ENCODE measurements around the gene NSUN5. TPM values are rescaled to one million over a fixed set of nuclear protein-coding genes. Genes with fewer than 3 reads are reported as not detected.

Gene NSUN5
- total and polyA plus RNA-seq, 2 experiments from 2014 or later = 65.6 to 73.4 TPM

DNA sequence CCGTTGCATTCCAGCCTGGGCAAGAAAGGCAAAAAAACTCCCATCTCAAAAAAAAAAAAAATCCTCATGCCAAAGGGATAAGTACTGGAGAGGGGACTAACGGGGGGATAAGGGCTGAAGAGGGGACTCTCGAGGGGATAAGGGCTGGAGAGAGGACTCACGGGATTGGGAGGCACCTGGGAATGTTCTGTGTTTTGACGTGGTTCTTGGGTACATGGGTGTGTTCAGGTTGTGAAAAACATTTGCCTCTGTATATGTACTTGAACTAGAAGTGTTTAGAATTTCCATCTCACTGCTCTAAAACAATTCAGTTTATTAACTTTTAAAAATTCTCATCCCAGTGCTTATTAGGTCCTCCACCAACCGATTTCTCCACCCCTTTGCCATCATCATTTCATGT lies 23.8 kb upstream of the NSUN5 start:
- Mint-ChIP-seq H3K4me1 (peaks cover 19% of the 10 kb centered on the region), H3K4me3 (no peak overlapping the region), H3K36me3 (ENCODE audit: low read depth) (no peaks in the 10 kb centered on the region), H3K9me3 (no peaks in the 10 kb centered on the region), H3K27ac (no peak overlapping the region), H3K27me3 (ENCODE audit: insufficient read depth, low read depth, poor library complexity) (peaks cover 11% of the 10 kb centered on the region)
- H3K4me1 ChIP-seq (ENCODE audit: insufficient read depth) = 0 out of 2 replicates have a peak, but pooled peaks cover 5% of the 10 kb centered on the region
- H3K9me2 ChIP-seq (ENCODE audit: insufficient read depth) = no peaks in the 10 kb centered on the region
- H2AFZ ChIP-seq = no peak overlapping the region; the same call in 1 of the 2 replicates
- no peaks in the 10 kb centered on the region for H3K36me3 ChIP-seq (ENCODE audit: insufficient read depth)
- no peaks in the 10 kb centered on the region for H3F3A ChIP-seq (replicated peaks; ENCODE audit: low read depth)
- no peak overlapping the region for H3K27ac ChIP-seq (ENCODE audit: low read depth)
- H3K4me3 ChIP-seq = no peak overlapping the region
- DNase-seq (ENCODE audit: low spot score) (no peak), ATAC-seq (no peak)
- TF ChIP-seq ZNF331 (CRISPR knock-in tag; IDR thresholded peaks at IDR 0.05; ENCODE audit: low read depth) = no peak
- TF ChIP-seq, protein P1, sequence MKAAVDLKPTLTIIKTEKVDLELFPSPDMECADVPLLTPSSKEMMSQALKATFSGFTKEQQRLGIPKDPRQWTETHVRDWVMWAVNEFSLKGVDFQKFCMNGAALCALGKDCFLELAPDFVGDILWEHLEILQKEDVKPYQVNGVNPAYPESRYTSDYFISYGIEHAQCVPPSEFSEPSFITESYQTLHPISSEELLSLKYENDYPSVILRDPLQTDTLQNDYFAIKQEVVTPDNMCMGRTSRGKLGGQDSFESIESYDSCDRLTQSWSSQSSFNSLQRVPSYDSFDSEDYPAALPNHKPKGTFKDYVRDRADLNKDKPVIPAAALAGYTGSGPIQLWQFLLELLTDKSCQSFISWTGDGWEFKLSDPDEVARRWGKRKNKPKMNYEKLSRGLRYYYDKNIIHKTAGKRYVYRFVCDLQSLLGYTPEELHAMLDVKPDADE (IDR thresholded peaks at IDR 0.05) = no peak
- H4K20me1 ChIP-seq (replicated peaks; ENCODE audit: insufficient read depth) = no peaks in the 10 kb centered on the region
- no peak overlapping the region for H3K4me2 ChIP-seq
- H3K27me3 ChIP-seq (ENCODE audit: insufficient read depth) = no peaks in the 10 kb centered on the region
- H3K79me2 ChIP-seq (replicated peaks; ENCODE audit: insufficient read depth) = no peaks in the 10 kb centered on the region

DNA sequence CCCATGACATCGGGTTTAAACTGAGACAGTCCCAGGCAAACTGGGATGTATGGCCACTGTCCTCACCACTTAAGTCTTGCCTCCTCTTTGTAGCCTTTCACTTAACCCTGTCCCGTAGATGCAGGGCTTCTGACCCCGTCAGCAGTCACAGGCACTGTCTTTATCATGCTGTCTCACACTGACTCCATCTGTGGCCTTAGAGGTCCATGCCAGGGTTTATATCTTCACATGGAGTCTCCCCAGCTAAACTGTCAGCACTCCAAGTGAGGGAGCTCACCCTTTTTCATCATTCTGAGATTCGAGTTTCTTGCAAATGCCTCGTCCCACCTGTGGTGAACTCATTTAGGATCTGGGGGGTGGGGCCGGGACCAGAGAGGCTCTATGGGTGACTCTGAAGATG lies 22.1 kb upstream of the NSUN5 start:
- Histone ChIP-seq H3K4me1 (ENCODE audit: insufficient read depth) (0 out of 2 replicates have a peak, but pooled peaks cover 5% of the 10 kb centered on the region), H4K20me1 (replicated peaks; ENCODE audit: insufficient read depth) (no peaks in the 10 kb centered on the region), H3K27ac (ENCODE audit: low read depth) (no peak overlapping the region), H3K36me3 (ENCODE audit: insufficient read depth) (no peaks in the 10 kb centered on the region), H3K4me2 (no peak overlapping the region), H2AFZ (peak overlapping the region; percentile 82), H3K4me3 (no peak overlapping the region), H3K79me2 (replicated peaks; ENCODE audit: insufficient read depth) (no peaks in the 10 kb centered on the region), H3K9me2 (ENCODE audit: insufficient read depth) (no peaks in the 10 kb centered on the region), H3K27me3 (ENCODE audit: insufficient read depth) (no peaks in the 10 kb centered on the region), H3F3A (replicated peaks; ENCODE audit: low read depth) (no peaks in the 10 kb centered on the region)
- Mint-ChIP-seq H3K4me1 (peaks cover 19% of the 10 kb centered on the region), H3K36me3 (ENCODE audit: low read depth) (no peaks in the 10 kb centered on the region), H3K27me3 (ENCODE audit: insufficient read depth, low read depth, poor library complexity) (peaks cover 11% of the 10 kb centered on the region), H3K4me3 (no peak overlapping the region), H3K9me3 (no peaks in the 10 kb centered on the region), H3K27ac (no peak overlapping the region)
- peak; percentile 52 for ATAC-seq
- DNase-seq (ENCODE audit: low spot score) = no peak
- TF ChIP-seq, protein P2, sequence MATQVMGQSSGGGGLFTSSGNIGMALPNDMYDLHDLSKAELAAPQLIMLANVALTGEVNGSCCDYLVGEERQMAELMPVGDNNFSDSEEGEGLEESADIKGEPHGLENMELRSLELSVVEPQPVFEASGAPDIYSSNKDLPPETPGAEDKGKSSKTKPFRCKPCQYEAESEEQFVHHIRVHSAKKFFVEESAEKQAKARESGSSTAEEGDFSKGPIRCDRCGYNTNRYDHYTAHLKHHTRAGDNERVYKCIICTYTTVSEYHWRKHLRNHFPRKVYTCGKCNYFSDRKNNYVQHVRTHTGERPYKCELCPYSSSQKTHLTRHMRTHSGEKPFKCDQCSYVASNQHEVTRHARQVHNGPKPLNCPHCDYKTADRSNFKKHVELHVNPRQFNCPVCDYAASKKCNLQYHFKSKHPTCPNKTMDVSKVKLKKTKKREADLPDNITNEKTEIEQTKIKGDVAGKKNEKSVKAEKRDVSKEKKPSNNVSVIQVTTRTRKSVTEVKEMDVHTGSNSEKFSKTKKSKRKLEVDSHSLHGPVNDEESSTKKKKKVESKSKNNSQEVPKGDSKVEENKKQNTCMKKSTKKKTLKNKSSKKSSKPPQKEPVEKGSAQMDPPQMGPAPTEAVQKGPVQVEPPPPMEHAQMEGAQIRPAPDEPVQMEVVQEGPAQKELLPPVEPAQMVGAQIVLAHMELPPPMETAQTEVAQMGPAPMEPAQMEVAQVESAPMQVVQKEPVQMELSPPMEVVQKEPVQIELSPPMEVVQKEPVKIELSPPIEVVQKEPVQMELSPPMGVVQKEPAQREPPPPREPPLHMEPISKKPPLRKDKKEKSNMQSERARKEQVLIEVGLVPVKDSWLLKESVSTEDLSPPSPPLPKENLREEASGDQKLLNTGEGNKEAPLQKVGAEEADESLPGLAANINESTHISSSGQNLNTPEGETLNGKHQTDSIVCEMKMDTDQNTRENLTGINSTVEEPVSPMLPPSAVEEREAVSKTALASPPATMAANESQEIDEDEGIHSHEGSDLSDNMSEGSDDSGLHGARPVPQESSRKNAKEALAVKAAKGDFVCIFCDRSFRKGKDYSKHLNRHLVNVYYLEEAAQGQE (IDR thresholded peaks at IDR 0.05; ENCODE audit: unreplicated experiment) = no peak
- TF ChIP-seq STAT1 (IDR thresholded peaks at IDR 0.05; ENCODE audit: unreplicated experiment) = no peak
- no peak for TF ChIP-seq JUNB (IDR thresholded peaks at IDR 0.05; ENCODE audit: unreplicated experiment)
- TF ChIP-seq, protein P3, sequence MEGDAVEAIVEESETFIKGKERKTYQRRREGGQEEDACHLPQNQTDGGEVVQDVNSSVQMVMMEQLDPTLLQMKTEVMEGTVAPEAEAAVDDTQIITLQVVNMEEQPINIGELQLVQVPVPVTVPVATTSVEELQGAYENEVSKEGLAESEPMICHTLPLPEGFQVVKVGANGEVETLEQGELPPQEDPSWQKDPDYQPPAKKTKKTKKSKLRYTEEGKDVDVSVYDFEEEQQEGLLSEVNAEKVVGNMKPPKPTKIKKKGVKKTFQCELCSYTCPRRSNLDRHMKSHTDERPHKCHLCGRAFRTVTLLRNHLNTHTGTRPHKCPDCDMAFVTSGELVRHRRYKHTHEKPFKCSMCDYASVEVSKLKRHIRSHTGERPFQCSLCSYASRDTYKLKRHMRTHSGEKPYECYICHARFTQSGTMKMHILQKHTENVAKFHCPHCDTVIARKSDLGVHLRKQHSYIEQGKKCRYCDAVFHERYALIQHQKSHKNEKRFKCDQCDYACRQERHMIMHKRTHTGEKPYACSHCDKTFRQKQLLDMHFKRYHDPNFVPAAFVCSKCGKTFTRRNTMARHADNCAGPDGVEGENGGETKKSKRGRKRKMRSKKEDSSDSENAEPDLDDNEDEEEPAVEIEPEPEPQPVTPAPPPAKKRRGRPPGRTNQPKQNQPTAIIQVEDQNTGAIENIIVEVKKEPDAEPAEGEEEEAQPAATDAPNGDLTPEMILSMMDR (conservative IDR thresholded peaks at IDR 0.05; ENCODE audit: low read depth in 2 of 2) = no peak
- TF ChIP-seq, protein P4, sequence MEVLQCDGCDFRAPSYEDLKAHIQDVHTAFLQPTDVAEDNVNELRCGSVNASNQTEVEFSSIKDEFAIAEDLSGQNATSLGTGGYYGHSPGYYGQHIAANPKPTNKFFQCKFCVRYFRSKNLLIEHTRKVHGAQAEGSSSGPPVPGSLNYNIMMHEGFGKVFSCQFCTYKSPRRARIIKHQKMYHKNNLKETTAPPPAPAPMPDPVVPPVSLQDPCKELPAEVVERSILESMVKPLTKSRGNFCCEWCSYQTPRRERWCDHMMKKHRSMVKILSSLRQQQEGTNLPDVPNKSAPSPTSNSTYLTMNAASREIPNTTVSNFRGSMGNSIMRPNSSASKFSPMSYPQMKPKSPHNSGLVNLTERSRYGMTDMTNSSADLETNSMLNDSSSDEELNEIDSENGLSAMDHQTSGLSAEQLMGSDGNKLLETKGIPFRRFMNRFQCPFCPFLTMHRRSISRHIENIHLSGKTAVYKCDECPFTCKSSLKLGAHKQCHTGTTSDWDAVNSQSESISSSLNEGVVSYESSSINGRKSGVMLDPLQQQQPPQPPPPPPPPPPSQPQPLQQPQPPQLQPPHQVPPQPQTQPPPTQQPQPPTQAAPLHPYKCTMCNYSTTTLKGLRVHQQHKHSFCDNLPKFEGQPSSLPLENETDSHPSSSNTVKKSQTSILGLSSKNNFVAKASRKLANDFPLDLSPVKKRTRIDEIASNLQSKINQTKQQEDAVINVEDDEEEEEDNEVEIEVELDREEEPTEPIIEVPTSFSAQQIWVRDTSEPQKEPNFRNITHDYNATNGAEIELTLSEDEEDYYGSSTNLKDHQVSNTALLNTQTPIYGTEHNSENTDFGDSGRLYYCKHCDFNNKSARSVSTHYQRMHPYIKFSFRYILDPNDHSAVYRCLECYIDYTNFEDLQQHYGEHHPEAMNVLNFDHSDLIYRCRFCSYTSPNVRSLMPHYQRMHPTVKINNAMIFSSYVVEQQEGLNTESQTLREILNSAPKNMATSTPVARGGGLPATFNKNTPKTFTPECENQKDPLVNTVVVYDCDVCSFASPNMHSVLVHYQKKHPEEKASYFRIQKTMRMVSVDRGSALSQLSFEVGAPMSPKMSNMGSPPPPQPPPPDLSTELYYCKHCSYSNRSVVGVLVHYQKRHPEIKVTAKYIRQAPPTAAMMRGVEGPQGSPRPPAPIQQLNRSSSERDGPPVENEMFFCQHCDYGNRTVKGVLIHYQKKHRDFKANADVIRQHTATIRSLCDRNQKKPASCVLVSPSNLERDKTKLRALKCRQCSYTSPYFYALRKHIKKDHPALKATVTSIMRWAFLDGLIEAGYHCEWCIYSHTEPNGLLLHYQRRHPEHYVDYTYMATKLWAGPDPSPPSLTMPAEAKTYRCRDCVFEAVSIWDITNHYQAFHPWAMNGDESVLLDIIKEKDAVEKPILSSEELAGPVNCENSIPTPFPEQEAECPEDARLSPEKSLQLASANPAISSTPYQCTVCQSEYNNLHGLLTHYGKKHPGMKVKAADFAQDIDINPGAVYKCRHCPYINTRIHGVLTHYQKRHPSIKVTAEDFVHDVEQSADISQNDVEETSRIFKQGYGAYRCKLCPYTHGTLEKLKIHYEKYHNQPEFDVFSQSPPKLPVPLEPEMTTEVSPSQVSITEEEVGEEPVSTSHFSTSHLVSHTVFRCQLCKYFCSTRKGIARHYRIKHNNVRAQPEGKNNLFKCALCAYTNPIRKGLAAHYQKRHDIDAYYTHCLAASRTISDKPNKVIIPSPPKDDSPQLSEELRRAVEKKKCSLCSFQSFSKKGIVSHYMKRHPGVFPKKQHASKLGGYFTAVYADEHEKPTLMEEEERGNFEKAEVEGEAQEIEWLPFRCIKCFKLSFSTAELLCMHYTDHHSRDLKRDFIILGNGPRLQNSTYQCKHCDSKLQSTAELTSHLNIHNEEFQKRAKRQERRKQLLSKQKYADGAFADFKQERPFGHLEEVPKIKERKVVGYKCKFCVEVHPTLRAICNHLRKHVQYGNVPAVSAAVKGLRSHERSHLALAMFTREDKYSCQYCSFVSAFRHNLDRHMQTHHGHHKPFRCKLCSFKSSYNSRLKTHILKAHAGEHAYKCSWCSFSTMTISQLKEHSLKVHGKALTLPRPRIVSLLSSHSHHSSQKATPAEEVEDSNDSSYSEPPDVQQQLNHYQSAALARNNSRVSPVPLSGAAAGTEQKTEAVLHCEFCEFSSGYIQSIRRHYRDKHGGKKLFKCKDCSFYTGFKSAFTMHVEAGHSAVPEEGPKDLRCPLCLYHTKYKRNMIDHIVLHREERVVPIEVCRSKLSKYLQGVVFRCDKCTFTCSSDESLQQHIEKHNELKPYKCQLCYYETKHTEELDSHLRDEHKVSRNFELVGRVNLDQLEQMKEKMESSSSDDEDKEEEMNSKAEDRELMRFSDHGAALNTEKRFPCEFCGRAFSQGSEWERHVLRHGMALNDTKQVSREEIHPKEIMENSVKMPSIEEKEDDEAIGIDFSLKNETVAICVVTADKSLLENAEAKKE (CRISPR knock-in tag; IDR thresholded peaks at IDR 0.05) = no peak
- no peak for TF ChIP-seq ZNF114 (CRISPR knock-in tag; IDR thresholded peaks at IDR 0.05)
- TF ChIP-seq EZH2 (IDR thresholded peaks at IDR 0.05; ENCODE audit: low read depth, unreplicated experiment) = no peak
- no peak for TF ChIP-seq ZNF331 (CRISPR knock-in tag; IDR thresholded peaks at IDR 0.05; ENCODE audit: low read depth)

Measured in GM23338 (cell line).